Vagina (tissue), 2 donors: ENCODE measurements around the gene MAPK6. TPM values are rescaled to one million over a fixed set of nuclear protein-coding genes. Genes with fewer than 3 reads are reported as not detected.

Experiments
- DNase-seq, 2 donors: peaks; one replicate each; pipeline ENCODE4 v3.0.0-alpha.2; 2017; ENCODE audit errors: extremely low spot score in 2 of 2
- H3K27ac ChIP-seq: fragments of 200-600 bp; sonication (generic); one replicate; pipeline ENCODE4 v1.5.1; 2019
- H3K27me3 ChIP-seq: fragments of 200-600 bp; sonication (generic); one replicate; pipeline ENCODE4 v1.5.1; 2019
- H3K36me3 ChIP-seq, 2 donors: fragments of 200-600 bp; sonication (generic); one replicate each; pipeline ENCODE4 v1.5.1; 2017 to 2019
- H3K4me1 ChIP-seq: fragments of 200-600 bp; sonication (generic); one replicate; pipeline ENCODE4 v1.5.1; 2019
- H3K4me3 ChIP-seq, 2 donors: fragments of 200-600 bp; sonication (generic); 1 replicate in 1 of 2; 2 replicates in 1 of 2; pipeline ENCODE4 v1.5.1; 2016 to 2019
- H3K9me3 ChIP-seq: fragments of 200-600 bp; sonication (generic); one replicate; pipeline ENCODE4 v1.5.1; 2019
- POLR2A ChIP-seq, 2 donors: fragments of 450-650 bp; IDR thresholded peaks; one replicate each; pipeline ENCODE4 v1.6.1; 2017; ENCODE audit warnings: antibody characterized with exemption in 2 of 2, mild to moderate bottlenecking in 2 of 2, moderate library complexity in 2 of 2
- POLR2AphosphoS5 ChIP-seq, 2 donors: sonication (generic); formaldehyde crosslinking; IDR thresholded peaks; one replicate each; pipeline ENCODE4 v1.9.0; 2017; ENCODE audit warnings: antibody characterized with exemption in 2 of 2, mild to moderate bottlenecking in 2 of 2, low read depth in 1 of 2; ENCODE audit not compliant: insufficient read depth in 1 of 2
- intact Hi-C: fragments of 100-400 bp; cut with DNase I; formaldehyde crosslinking; loops from one replicate; pipeline ENCODE4 v1.15.1; 2023
- total RNA-seq: library from RNA; depleted of rRNA; stranded (reverse); fragments of >200 nt; gene quantifications from one replicate; pipeline ENCODE4 v1.2.3, GENCODE V29; 2016
- TF ChIP-seq, protein P1 (sequence below), 3 experiments: fragments of 450-650 bp in 2 of 3; fragments of 200-600 bp in 1 of 3; sonication (generic) in 1 of 3; IDR thresholded peaks; one replicate each; pipeline ENCODE4 v1.5.1; 2017 to 2019; ENCODE audit warnings: antibody characterized with exemption in 3 of 3, mild to moderate bottlenecking in 2 of 3, moderate library complexity in 2 of 3

The MAPK6 gene
- total RNA-seq, 1 donor from 2014 or later: 41.0 TPM

DNA sequence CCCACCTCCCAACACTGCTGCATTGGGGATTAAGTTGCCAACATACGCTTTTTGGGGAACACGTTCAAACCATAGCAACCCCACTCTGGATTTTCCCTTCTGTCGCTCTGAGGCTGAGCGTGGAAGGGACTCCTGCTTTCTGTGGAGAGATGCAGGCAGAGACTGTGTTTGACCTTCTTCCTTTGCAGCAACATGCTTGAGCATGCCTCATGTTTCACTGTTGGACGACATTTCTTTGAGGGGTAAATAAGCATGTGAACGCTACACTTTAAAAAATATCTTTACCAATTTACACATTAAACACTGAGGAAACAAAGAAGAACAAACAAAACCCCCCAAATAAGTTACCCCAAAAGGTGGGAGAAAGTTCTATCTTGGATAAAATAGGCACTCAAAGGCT is 14.2 kb upstream of the MAPK6 start:
- Histone ChIP-seq H3K27ac (no peak overlapping the region), H3K27me3 (no peaks in the 10 kb centered on the region), H3K9me3 (no peaks in the 10 kb centered on the region), H3K4me3 (no peak overlapping the region), H3K36me3 (no peaks in the 10 kb centered on the region), H3K4me1 (peaks cover 13% of the 10 kb centered on the region)
- intact Hi-C loops: no loop called here
- TF ChIP-seq POLR2A (IDR thresholded peaks at IDR 0.05) (no peak), POLR2AphosphoS5 (IDR thresholded peaks at IDR 0.05; ENCODE audit: insufficient read depth in 1 of 2, low read depth in 1 of 2) (no peak)
- TF ChIP-seq, protein P1, sequence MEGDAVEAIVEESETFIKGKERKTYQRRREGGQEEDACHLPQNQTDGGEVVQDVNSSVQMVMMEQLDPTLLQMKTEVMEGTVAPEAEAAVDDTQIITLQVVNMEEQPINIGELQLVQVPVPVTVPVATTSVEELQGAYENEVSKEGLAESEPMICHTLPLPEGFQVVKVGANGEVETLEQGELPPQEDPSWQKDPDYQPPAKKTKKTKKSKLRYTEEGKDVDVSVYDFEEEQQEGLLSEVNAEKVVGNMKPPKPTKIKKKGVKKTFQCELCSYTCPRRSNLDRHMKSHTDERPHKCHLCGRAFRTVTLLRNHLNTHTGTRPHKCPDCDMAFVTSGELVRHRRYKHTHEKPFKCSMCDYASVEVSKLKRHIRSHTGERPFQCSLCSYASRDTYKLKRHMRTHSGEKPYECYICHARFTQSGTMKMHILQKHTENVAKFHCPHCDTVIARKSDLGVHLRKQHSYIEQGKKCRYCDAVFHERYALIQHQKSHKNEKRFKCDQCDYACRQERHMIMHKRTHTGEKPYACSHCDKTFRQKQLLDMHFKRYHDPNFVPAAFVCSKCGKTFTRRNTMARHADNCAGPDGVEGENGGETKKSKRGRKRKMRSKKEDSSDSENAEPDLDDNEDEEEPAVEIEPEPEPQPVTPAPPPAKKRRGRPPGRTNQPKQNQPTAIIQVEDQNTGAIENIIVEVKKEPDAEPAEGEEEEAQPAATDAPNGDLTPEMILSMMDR (IDR thresholded peaks at IDR 0.05): no peak
- no peak for DNase-seq

DNA sequence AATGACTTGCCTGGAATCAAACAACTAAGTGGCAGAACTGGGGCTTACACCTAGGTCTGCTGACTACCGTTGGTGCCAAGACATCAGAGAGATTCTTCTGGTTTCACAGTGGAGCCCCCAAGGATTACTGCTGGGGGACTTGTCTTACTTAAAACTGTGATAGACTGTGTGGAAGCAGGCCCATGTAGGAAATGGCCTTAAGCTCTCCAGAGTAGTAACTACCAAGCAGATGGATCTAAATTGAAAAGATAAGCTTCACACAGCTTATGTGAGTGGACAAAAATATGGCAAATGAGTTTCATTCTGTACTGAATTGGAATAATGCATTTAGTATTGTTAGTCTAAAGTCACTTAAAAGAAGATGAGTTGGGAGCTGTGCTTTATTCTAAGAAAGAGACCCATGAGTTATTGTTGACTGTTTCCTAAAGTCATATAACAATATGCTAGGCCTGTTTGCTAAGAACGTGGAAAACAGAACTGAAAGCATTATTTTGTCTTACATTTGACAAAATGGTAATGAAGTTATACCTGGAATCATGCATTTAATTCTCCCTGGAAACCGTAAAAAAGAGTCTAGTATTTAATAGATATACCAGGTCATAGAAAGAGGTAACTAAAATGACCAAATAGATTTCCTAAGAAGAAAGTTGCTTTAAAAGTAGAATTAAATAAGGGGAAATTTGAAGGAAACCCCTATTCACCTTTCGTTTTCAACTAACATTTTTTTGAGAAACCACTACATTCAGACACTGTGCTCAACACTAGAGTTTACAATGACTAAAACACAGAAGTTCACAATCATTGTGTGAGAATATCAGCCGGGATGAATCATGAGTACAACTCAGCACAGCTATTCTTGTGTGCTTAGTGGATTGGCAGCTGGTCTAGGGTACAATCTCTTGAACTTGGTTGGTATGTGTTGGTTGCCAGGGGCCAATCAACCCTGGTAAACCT is 13.0 kb upstream of the MAPK6 start:
- no peak for DNase-seq
- Histone ChIP-seq H3K9me3 (no peaks in the 10 kb centered on the region), H3K4me3 (no peak overlapping the region), H3K27me3 (no peaks in the 10 kb centered on the region), H3K4me1 (peaks cover 18% of the 10 kb centered on the region), H3K36me3 (no peaks in the 10 kb centered on the region), H3K27ac (no peak overlapping the region)
- TF ChIP-seq POLR2AphosphoS5 (IDR thresholded peaks at IDR 0.05; ENCODE audit: insufficient read depth in 1 of 2, low read depth in 1 of 2) (peak in 1 of 2 donors; percentile 14), POLR2A (IDR thresholded peaks at IDR 0.05) (no peak)
- TF ChIP-seq, protein P1 (IDR thresholded peaks at IDR 0.05): no peak
- intact Hi-C loops: no loop called here

DNA sequence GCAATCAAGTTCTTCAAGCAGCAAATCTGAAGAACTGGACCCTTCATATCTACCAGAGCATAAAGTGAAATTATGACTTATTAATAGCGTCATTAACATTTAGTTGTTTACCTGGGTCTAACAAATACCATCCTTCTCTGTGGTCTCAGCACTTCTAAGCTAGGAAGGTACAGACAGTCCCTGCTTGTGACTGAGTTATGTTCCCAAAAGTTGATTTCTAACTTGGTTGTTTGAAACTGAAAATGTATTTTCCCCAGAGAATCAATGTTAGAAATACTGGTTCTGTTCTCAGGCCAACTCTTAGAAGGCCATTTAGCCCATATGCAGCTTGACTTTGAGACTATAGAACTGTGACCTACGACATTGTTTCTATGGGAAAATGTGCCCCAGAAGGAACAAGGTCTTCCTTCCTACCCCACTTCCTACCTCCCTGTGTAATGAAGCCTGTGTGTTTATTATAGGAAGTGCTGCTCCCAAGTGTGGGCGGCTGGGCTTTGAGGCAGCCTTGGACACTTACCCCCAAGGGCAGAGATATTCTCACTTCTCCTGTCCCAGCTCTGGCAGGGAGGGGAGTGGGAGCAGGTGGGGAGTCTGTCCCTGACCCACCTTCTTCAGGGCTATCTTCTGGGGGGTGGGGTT is 12.2 kb upstream of the MAPK6 start:
- Histone ChIP-seq H3K9me3 (no peaks in the 10 kb centered on the region), H3K27ac (no peak overlapping the region), H3K4me1 (peaks cover 26% of the 10 kb centered on the region), H3K4me3 (no peak overlapping the region), H3K27me3 (no peaks in the 10 kb centered on the region), H3K36me3 (no peaks in the 10 kb centered on the region)
- TF ChIP-seq POLR2A (IDR thresholded peaks at IDR 0.05): no peak
- TF ChIP-seq POLR2AphosphoS5 (IDR thresholded peaks at IDR 0.05; ENCODE audit: insufficient read depth in 1 of 2, low read depth in 1 of 2): no peak
- TF ChIP-seq, protein P1 (IDR thresholded peaks at IDR 0.05): no peak
- no peak for DNase-seq
- intact Hi-C loops: no loop called here

DNA sequence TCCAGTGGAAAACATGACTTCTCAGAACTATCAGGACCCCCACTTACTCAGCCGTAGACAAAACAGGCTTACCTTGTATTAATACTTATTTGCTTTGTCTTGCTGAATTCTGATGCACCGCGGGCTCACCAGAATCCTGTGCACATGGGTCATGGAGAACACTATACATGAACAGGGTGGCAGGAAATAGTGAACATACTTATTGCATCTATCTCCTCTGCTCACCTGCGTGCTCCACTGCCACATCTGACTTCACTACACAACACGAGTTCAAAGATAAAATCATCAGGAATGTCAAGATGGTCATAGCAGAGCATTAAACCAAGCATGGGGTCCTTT is 10.7 kb upstream of the MAPK6 start:
- intact Hi-C loops: no loop called here
- no peak for DNase-seq
- TF ChIP-seq, protein P1 (IDR thresholded peaks at IDR 0.05): no peak
- TF ChIP-seq POLR2AphosphoS5 (IDR thresholded peaks at IDR 0.05; ENCODE audit: insufficient read depth in 1 of 2, low read depth in 1 of 2): no peak
- no peak for TF ChIP-seq POLR2A (IDR thresholded peaks at IDR 0.05)
- Histone ChIP-seq H3K4me1 (peaks cover 34% of the 10 kb centered on the region), H3K36me3 (no peaks in the 10 kb centered on the region), H3K4me3 (no peak overlapping the region), H3K27ac (no peak overlapping the region), H3K27me3 (no peaks in the 10 kb centered on the region), H3K9me3 (no peaks in the 10 kb centered on the region)
